Right kidney (tissue), 1 donor: ENCODE data around the gene SRSF12.
"Not testable (repeated sequence)": the region's sequence is repeated elsewhere in the genome, so short reads cannot be mapped to it uniquely, and the experiment has no call there.

Source experiments
- DNase-seq: peaks from one replicate; pipeline ENCODE4 v3.0.0-alpha.2; 2016

SRSF12 gene

DNA sequence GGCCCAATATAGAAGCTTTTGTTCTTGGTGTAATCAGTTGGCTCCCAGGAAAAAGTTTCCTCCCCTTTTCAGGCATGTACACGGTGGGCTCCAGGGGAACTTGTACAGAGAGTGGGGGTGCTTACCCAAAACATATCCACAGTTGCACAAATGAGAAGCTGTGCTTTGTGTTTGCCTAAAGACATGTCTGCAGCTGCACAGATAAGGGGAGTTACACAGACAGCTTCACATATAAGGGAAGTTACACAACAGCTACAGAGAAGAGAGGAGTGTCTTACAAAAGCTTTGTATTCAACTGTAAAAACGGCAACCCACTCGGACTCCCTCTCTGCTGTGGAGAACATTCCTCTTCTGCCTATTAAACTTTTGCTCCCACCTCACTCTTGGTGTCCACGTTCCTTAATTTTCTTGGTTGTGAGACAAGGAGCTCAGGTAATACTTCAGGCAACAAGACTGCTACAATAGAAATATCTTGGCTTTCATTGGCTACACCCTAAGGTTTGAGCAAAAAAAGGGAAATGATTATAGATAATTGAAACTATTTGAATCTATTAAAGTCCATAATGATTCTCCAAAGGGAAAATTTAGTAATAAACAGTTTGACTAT, 44.8 kb downstream of the SRSF12 start:
- DNase-seq: no peak

DNA sequence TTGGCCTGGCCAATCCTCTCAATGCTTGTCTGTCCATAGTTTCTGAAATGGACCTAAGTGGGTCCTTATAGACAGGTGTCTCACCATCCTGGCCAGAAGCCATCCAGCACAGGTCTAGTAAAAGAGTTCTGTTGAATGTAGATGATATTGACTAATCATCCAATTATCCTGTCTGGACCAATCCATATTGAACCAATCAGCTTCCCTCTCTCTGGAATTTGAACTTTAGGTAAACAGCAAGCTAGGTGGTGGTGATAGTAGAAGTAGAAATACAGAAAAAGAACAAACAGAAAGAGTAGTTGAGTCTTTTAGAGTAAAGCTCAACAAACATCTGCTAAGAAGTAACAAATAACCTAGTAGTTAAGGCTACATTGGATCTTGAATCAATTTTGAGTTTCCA, 46.8 kb downstream of the SRSF12 start:
- DNase-seq: no peak

DNA sequence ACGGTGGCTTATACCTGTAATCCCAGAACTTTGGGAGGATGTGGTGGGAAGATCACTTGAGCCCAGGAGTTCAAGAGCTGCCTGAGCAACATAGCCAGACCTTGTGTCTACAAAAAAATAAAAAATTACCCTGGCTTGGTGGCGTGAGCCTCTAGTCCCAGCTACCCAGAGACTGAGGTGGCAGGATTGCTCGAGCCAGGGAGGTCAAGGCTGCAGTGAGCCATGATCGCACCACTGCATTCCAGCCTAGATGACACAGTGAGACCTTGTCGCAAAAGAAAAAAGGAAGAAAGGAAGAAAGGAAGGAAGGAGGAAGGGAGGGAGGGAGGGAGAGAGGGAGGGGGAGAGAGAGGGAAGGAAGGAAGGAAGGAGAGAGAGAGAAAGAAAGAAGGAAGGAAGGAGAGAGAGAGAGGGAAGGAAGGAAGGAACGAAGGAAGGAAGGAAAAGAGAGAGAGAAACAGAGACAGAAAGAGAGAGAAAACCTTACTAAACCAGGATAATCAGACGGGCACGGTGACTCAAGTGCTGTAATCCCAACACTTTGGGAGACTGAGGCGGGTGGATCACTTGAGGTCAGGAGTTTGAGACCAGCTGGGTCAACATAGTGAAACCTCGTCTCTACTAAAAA, 48.2 kb downstream of the SRSF12 start:
- DNase-seq: no peak

DNA sequence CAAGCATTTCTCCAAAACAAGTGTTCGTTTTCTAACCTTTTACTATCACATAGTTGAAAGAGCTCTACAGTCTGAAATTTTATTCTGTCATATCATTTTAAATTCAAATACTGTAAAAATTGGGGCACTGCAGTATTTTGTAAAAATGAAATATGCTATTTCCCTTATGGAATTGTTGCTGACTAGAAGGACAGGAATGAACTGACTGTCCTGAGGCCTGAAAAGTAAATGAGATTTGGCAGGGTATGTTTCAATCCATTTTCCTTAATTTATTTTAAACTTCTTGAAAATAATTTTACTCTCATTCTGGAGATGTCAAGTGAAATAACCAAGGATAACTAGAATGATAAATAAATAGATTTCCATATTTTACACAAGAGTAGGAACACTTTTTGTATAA, 49.2 kb downstream of the SRSF12 start:
- DNase-seq: no peak

DNA sequence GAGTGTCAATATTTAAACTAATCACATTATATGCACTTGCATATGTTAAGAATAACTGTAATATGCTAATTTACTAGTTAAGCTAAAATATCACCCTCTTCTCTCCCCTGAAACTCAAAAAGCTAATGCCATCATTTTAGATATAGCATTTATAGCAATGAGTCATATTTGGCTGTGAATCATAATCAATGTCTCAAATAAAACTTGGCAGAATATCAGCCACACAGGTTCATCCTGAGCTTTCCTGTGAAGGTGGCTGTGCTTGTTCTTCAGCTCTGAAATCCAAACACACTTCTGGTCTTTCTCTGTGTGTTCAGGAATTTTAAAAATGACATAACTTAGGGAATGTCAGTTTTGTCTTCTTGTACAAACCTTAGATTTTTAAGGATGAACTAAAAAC, 50.1 kb downstream of the SRSF12 start:
- DNase-seq: no peak

DNA sequence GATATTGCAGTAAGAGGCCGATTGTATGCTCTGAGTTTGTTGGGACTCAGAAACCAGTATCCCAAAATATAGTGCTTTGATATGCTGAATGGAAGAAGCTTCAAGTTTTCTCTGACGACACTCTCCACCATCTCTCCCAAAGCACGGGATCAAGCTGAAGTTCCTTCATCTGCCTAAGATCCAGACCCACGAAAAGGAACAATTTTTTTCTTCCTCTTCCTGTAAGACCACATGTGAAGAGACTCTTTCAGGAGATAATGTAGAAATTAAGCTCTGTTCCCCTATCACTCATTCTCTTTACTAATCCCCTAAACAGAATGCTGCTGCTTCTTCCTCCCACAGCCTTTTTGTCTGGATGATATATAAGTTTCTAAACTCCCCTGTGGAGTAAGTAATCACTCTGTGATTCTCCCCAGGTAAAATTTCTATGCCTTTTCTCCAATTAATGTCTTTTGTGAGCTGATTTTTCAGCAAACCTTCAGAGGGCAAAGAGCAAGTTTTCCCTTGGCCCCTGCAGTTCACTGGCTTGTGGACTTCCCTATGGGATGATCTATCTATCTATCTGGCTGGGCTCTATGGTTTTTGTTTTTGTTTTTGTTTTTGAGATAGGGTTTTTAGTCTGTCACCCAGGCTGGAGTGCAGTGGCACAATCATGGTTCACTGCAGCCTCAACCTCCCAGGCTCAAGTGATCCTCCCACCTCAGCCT, 50.8 kb downstream of the SRSF12 start:
- DNase-seq: no peak

DNA sequence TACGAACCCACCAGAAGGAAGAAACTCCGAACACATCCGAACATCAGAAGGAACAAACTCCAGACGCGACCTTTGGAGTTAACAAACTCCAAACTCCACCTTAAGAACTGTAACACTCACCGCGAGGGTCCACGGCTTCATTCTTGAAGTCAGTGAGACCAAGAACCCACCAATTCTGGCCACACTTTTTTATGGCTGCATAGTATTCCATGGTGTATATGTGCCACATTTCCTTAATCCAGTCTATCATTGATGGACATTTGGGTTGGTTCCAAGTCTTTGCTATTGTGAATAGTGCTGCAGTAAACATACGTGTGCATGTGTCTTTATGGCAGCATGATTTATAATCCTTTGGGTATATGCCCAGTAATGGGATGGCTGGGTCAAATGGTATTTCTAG, 51.8 kb downstream of the SRSF12 start:
- not testable (repeated sequence) for DNase-seq

DNA sequence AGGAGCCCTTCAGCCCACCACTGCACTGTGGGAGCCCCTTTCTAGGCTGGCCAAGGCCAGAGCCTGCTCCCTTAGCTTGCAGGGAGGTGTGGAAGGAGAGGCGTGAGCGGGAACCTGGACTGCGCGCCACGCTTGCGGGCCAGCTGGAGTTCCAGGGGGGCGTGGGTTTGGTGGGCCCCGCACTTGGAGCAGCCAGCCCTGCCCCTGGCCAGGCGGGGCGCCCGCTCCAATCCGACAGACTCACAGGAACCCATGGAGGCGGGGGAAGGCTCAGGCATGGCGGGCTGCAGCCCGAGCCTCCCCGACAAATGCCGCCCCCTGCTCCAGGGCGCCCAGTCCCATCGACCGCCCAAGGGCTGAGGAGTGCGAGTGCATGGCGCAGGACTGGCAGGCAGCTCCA, 52.9 kb downstream of the SRSF12 start:
- not testable (repeated sequence) for DNase-seq

DNA sequence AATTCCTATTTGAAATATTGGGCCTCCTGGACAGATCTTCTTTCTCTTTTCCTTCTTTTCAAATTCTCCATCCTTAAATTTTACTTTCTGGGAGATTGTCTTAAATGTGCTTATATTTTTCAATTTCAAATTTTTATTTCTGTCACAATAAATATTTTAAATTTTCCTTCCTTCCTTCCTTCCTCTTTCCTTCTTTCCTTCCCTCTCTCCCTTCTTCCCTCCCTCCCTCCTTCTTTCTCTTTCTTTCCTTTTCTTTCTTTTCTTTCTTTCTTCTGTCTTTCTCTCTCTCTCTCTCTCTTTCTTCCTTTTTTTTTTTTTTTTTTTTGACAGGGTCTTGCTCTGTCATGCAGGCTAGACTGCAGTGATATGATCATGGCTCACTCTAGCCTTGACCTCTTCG, 54.0 kb downstream of the SRSF12 start:
- DNase-seq: no peak

DNA sequence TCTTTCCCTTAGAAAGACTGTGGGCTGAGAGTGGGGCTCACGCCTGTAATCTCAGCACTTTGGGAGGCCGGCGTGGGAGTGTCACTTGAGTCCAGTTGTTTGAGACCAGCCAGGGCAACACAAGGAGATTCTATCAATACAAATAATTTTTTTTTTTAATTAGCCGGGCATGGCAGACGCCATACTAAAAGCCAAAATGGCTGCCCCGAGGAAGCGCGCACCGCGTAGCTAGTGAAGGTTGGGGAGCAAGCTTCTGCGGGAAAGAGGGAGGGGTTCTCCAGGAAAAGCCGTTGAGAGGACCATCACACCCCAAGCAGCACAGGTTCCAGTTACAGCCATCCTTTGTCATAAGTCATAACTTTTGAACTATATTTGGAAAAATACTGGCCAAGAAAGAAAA, 58.6 kb downstream of the SRSF12 start:
- DNase-seq: no peak

DNA sequence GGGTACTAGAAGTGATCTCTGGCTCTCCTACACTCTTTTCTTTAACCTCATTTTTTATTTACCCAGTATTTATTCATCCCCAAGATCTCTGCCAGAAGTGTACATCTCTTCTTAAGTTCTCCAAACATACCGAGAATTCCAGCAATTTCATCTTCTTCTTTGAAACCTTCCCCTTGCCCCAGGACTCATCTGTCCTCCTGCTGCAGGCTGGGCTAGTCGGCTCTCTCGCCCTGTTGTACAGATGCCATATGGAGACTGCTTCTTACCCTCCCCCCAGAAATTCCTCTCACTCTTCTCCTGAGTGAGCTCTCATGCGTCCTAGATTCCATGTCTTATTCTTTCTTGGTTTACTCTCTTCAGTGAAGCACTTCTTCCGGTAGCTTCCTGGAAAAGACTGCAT, 59.2 kb downstream of the SRSF12 start:
- DNase-seq: no peak

DNA sequence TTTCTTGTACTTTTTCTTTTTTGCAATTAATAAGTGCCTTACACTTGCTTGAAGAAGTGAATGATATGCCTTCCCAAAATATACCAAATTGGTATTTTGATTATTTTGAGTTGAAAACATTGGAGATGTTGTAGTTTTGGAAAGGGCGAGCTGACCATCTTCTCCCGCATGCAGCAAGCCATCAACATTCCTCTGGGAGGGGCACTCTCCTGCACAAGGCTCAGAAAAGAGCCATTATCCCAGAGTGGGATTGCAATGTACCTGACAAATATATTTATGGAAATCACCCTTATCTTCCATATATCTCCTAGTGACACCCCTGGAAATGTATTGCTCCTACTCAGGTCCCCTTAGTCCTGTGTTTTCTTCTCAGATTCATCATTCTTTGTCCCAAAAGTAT, 60.1 kb downstream of the SRSF12 start:
- DNase-seq: no peak

DNA sequence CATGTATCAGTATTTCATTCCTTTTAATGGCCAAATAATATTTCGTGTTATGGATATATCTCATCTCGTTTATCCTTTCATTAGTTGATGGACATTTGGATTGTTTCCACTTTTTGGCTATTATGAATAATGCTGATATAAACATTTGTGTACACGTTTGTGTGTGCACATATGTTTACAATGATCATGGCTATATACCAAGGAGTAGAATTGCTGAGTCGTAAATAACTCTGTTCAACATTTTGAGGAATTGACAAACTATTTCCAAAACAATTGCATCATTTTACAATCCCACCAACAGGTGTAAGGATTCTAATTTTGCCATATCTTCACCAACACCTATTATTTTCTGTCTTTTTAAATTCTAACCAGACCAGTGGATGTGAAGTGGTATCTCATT, 63.7 kb downstream of the SRSF12 start:
- no peak for DNase-seq

DNA sequence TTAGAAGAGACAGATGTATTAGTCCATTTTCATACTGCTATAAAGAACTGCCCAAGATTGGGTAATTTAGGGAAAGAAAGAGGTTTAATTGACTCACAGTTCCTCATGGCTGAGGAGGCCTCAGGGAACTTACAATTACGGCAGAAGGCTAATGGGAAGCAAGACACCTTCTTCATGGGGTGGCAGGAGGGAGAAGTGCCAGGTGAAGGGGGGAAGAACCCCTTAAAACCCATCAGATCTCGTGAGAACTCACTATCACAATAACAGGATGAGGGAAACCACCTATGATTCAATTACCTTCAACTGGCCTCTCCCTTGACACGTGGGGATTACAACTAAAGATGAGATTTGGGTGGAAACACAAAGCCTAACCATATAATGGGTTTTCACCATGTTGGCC, 66.2 kb downstream of the SRSF12 start:
- DNase-seq: no peak

DNA sequence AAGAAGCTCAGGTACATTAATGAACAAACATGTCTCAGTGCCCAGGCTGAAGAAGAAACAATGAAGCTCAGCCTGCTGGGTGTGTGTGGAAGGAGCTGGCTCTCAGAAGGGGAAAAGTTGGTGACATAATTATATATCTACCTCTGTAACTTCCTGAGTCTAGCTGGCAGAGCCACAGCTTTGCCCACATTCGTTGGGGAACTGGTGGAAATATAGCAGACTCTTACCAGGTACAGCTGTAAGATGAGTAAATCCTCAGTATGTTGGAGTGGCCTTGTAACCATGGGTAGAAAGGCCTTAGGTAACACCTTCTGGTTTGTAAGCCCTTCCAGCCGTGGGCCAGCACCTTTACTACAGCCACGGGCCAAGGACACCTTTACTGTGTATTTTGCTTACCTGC, 67.2 kb downstream of the SRSF12 start:
- no peak for DNase-seq

DNA sequence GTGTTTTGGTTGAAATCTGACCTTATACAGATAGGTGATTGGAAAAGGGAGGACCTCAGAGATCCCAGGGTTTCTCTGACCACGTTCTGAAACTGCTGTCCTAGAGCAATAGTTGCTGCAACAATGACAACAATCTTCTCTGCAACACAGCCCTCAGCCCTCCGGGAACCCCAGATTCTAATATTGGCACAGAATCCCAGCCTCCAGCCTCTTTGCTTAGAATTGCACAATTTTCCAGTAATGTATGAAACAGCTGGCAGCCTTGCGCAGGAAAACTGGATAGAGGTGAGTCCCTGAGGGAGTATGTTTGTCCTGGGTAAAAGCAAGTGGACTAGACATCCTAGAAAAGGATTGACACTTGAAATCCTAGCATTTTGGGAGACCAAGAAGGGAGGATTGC, 67.7 kb downstream of the SRSF12 start:
- DNase-seq: no peak

DNA sequence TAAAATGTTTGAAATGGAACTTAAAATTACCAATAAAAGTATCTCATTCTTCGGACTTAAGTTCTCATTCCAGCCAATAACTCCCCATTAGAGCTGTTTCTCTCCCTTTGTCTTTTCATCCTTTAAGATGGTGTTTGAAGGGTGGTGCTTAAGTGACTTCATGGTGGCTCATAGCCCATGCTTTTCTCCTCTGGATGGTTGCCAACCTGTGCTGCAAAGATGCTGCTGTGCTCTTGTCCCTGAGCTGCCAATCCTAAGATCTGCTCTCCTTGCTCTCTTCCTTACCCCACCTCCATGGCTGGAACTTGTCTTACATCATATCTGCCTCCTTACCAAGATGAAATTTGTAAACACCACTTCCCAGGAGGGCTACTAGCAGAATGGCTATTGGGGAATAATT, 68.9 kb downstream of the SRSF12 start:
- DNase-seq: no peak

DNA sequence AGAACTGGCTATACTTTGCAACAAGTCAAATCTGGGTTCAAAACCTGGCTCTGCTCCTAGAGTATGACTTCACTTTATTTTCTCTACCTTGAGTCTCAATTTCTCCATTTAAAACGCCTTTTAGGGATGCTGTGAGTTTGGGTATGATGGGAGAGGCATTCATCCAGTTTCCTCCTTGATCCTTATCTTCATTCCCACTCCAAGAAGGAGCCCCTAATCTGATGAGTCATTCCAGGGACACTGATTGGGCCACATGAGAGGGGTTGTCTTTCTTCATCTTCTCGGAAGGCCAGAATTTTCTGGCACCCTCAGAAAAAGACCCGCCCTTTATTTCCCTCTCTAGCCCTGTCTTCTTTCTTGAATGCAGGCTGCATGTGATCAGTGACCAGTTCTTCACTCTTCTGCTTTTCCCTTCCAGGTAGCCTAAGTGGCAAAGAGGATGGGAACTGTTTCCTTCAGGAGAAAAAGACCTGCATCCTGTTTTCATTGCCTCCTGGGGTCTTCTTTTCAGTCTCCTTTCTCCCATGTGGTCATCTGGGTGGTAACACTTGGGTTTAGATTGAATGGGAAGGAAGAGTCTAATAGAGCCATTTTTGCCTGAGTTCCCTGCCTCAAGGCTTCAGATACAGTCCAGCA, 69.5 kb downstream of the SRSF12 start:
- no peak for DNase-seq

DNA sequence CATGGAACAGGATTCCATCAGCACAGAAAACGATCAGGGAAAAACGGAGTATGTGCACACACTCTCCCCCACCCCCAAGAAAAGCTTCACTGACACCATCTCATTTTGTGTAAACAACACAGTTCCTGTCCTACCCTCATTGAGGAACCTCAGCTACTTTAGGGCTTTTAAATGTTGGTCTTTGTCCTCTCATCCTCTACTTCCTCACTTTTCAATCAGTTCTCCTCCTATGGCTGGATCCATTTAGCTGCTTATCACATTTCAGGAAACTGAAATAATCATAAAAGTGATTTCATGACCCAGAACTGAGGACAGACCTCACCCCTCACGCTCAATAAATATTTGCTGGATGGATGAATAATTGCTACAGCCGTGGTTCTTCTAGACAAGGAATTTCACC, 70.4 kb downstream of the SRSF12 start:
- no peak for DNase-seq
